A673 (cell line): ENCODE data around the gene PEX7.

ENCODE experiments used
- EZH2 ChIP-seq: fragments of 200-600 bp; sonication (generic); IDR thresholded peaks from 2 replicates; pipeline ENCODE4 v1.6.1; 2017; ENCODE audit warnings: borderline replicate concordance, low read depth, mild to moderate bottlenecking, mixed read lengths, antibody characterized with exemption, low read length; ENCODE audit not compliant: poor library complexity, severe bottlenecking
- TF ChIP-seq, protein P1 (sequence below): fragments of 300-800, 200-600 bp; sonication (generic); conservative IDR thresholded peaks from 2 replicates; pipeline ENCODE4 v1.5.1; 2017; ENCODE audit warnings: low read depth, mild to moderate bottlenecking, antibody characterized with exemption, low read length, moderate library complexity, mixed read lengths

DNA sequence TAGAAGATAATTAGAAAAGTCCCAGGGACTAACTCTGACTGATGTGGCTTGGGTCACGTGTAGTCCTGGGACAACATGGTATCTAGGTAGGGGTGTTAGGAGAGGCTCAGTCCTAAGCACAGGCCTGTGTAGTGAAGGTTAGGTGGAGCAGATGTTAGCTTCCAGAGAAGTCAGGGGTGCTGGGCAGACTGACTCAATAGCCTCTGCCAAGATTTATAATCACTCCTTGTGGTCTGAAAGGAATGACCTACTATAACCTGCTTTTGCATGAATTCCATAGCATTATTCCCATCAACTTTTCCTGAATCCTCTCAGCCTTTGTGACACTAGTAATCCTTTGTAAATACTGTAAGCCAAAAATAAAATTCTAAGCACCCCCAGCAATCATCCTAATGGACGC lies 10.2 kb upstream of the PEX7 start:
- TF ChIP-seq EZH2, result no peak
- TF ChIP-seq, protein P1, sequence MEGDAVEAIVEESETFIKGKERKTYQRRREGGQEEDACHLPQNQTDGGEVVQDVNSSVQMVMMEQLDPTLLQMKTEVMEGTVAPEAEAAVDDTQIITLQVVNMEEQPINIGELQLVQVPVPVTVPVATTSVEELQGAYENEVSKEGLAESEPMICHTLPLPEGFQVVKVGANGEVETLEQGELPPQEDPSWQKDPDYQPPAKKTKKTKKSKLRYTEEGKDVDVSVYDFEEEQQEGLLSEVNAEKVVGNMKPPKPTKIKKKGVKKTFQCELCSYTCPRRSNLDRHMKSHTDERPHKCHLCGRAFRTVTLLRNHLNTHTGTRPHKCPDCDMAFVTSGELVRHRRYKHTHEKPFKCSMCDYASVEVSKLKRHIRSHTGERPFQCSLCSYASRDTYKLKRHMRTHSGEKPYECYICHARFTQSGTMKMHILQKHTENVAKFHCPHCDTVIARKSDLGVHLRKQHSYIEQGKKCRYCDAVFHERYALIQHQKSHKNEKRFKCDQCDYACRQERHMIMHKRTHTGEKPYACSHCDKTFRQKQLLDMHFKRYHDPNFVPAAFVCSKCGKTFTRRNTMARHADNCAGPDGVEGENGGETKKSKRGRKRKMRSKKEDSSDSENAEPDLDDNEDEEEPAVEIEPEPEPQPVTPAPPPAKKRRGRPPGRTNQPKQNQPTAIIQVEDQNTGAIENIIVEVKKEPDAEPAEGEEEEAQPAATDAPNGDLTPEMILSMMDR, result no peak
